Tibial nerve (tissue), 4 donors: ENCODE data around the gene SMCO2. TPM values are rescaled to one million over a fixed set of nuclear protein-coding genes. Genes with fewer than 3 reads are reported as not detected.

Experiments
- DNase-seq, 2 donors: peaks; one replicate each; pipeline ENCODE4 v3.0.0-alpha.2; 2019; ENCODE audit warnings: low spot score in 2 of 2
- H3K27ac ChIP-seq, 4 donors: fragments of 200-600 bp; sonication (generic) in 3 of 4; one replicate each; pipeline ENCODE4 v1.5.1; 2017 to 2019; ENCODE audit warnings: mild to moderate bottlenecking in 1 of 4
- H3K27me3 ChIP-seq, 2 donors: fragments of 200-600 bp; sonication (generic) in 1 of 2; one replicate each; pipeline versions ENCODE4 v1.5.1 to v1.6.0; 2017 to 2019
- H3K36me3 ChIP-seq, 3 donors: fragments of 200-600 bp; sonication (generic); one replicate each; pipeline ENCODE4 v1.5.1; 2018 to 2019
- H3K4me1 ChIP-seq, 4 donors: fragments of 200-600 bp; sonication (generic) in 3 of 4; one replicate each; pipeline ENCODE4 v1.5.1; 2017 to 2019
- H3K4me3 ChIP-seq, 4 donors: fragments of 200-600 bp; sonication (generic) in 3 of 4; one replicate each; pipeline ENCODE4 v1.5.1; 2017 to 2019; ENCODE audit warnings: mild to moderate bottlenecking in 1 of 4, moderate library complexity in 1 of 4
- H3K9me3 ChIP-seq, 4 donors: fragments of 200-600 bp; sonication (generic) in 3 of 4; one replicate each; pipeline ENCODE4 v1.5.1; 2017 to 2019
- CTCF ChIP-seq, 5 experiments: fragments of 200-600 bp in 3 of 5; fragments of 450-650 bp in 2 of 5; sonication (generic) in 3 of 5; IDR thresholded peaks; one replicate each; pipeline ENCODE4 v1.5.1; 2016 to 2019; ENCODE audit warnings: antibody characterized with exemption in 5 of 5, mild to moderate bottlenecking in 3 of 5, moderate library complexity in 2 of 5
- EP300 ChIP-seq, 2 donors: sonication (generic); formaldehyde crosslinking; IDR thresholded peaks; one replicate each; pipeline ENCODE4 v1.6.1; 2017; ENCODE audit warnings: antibody characterized with exemption in 2 of 2, mild to moderate bottlenecking in 1 of 2
- POLR2A ChIP-seq, 2 donors: fragments of 450-650 bp; IDR thresholded peaks; one replicate each; pipeline ENCODE4 v1.6.1; 2017; ENCODE audit warnings: antibody characterized with exemption in 2 of 2, mild to moderate bottlenecking in 2 of 2, moderate library complexity in 2 of 2
- WGBS, 2 donors: methylation state at CpG; one replicate each; pipeline ENCODE4 v1.1.5; 2018; 5-methylcytosine and 5-hydroxymethylcytosine counted together
- total RNA-seq, 4 donors: library from RNA; depleted of rRNA; stranded (reverse); fragments of >200 nt; gene quantifications; one replicate each; pipeline ENCODE4 v1.1.0, GENCODE V29; 2016

Gene SMCO2
- total RNA-seq, 4 donors from 2014 or later: not detected

GRCh38 chr12:27437839-27438238 lies 8.7 kb upstream of the SMCO2 start:
- 83 to 90% methylated on average over 2 of the region's 2 CpGs for WGBS, 2 donors
- no peaks in the 10 kb centered on the region for H3K27me3 ChIP-seq
- DNase-seq: no peak
- TF ChIP-seq POLR2A (IDR thresholded peaks at IDR 0.05) (no peak), CTCF (IDR thresholded peaks at IDR 0.05) (no peak), EP300 (IDR thresholded peaks at IDR 0.05) (no peak)
- H3K27ac ChIP-seq: no peak overlapping the region
- H3K4me1 ChIP-seq: no peaks in the 10 kb centered on the region
- no peaks in the 10 kb centered on the region for H3K36me3 ChIP-seq
- peaks cover 0 to 5% (median 0%) of the 10 kb centered on the region in 4 donors for H3K9me3 ChIP-seq
- H3K4me3 ChIP-seq: no peak overlapping the region

GRCh38 chr12:27447761-27448160 lies 1.2 kb downstream of the SMCO2 start:
- H3K36me3 ChIP-seq: no peaks in the 10 kb centered on the region
- no peak for TF ChIP-seq EP300 (IDR thresholded peaks at IDR 0.05)
- no peak for TF ChIP-seq CTCF (IDR thresholded peaks at IDR 0.05)
- TF ChIP-seq POLR2A (IDR thresholded peaks at IDR 0.05): no peak
- peaks cover 0 to 7% (median 0%) of the 10 kb centered on the region in 4 donors for H3K9me3 ChIP-seq
- WGBS, 2 donors: 89 to 93% methylated on average over 8 of the region's 8 CpGs
- H3K4me1 ChIP-seq: no peaks in the 10 kb centered on the region
- no peak overlapping the region for H3K4me3 ChIP-seq
- no peaks in the 10 kb centered on the region for H3K27me3 ChIP-seq
- no peak overlapping the region for H3K27ac ChIP-seq
- no peak for DNase-seq

- no peaks in the 10 kb centered on the region for H3K36me3 ChIP-seq
- no peak overlapping the region for H3K4me3 ChIP-seq
- H3K27ac ChIP-seq: no peak overlapping the region
- no peak for TF ChIP-seq EP300 (IDR thresholded peaks at IDR 0.05)
- no peak for TF ChIP-seq POLR2A (IDR thresholded peaks at IDR 0.05)
- TF ChIP-seq CTCF (IDR thresholded peaks at IDR 0.05): no peak
- peaks cover 0 to 7% (median 0%) of the 10 kb centered on the region in 4 donors for H3K9me3 ChIP-seq
- no peaks in the 10 kb centered on the region for H3K27me3 ChIP-seq
- DNase-seq: no peak
- H3K4me1 ChIP-seq: no peaks in the 10 kb centered on the region
- 86 to 88% methylated on average over 6 of the region's 6 CpGs for WGBS, 2 donors
These were observed 2.5 kb downstream of the SMCO2 start for GRCh38 chr12:27449026-27449425.

GRCh38 chr12:27449893-27450534 lies 3.5 kb downstream of the SMCO2 start:
- no peak overlapping the region for H3K27ac ChIP-seq
- no peak for TF ChIP-seq EP300 (IDR thresholded peaks at IDR 0.05)
- no peak for TF ChIP-seq POLR2A (IDR thresholded peaks at IDR 0.05)
- TF ChIP-seq CTCF (IDR thresholded peaks at IDR 0.05): no peak
- 95% methylated on average over 5 of the region's 5 CpGs for WGBS, 2 donors
- no peaks in the 10 kb centered on the region for H3K36me3 ChIP-seq
- no peaks in the 10 kb centered on the region for H3K27me3 ChIP-seq
- no peak overlapping the region for H3K4me3 ChIP-seq
- H3K9me3 ChIP-seq: peaks cover 0 to 7% (median 0%) of the 10 kb centered on the region in 4 donors
- no peaks in the 10 kb centered on the region for H3K4me1 ChIP-seq
- no peak for DNase-seq

GRCh38 chr12:27451036-27451825 lies 4.7 kb downstream of the SMCO2 start:
- WGBS, 2 donors: 52 to 55% methylated on average over 6 of the region's 6 CpGs

More at GRCh38 chr12:27451036-27451825, 4.7 kb downstream of the SMCO2 start:
- Histone ChIP-seq H3K27me3 (no peaks in the 10 kb centered on the region), H3K27ac (no peak overlapping the region), H3K4me3 (no peak overlapping the region), H3K36me3 (no peaks in the 10 kb centered on the region), H3K9me3 (peaks cover 0 to under 1% (median 0%) of the 10 kb centered on the region in 4 donors), H3K4me1 (no peaks in the 10 kb centered on the region)
- no peak for DNase-seq
- no peak for TF ChIP-seq CTCF (IDR thresholded peaks at IDR 0.05)
- TF ChIP-seq POLR2A (IDR thresholded peaks at IDR 0.05): no peak
- no peak for TF ChIP-seq EP300 (IDR thresholded peaks at IDR 0.05)
